ENCODE measurements around the gene JAKMIP2.

JAKMIP2 gene

DNA sequence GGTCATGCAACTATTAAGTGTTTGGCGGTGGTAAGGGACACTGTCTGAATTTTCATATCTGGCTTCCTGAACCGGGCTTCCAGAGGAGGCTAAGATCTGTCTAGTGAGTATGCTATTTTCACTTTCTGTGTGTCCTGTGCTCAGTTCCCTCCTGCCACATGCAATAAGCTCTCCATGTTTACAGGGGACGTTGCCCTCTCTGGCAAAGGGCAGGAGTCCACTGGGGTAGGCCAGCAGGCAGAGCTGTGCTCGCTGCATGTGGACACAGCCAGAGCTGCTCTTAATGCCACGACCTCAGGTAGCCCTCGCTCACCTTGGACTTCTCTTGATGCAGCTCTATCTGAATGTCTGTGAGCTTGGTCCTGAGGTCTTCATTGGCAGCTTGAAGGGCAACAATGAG is 111.2 kb downstream of the JAKMIP2 start:
- H3K36me3 ChIP-seq (ENCODE audit: insufficient read depth, low read length), result peaks cover 18% of the 10 kb centered on the region
- no peaks in the 10 kb centered on the region for H3K27me3 ChIP-seq (ENCODE audit: insufficient read depth, low read length)
- H3K27ac ChIP-seq (ENCODE audit: low read depth, low read length), result no peak overlapping the region
- H3K9ac ChIP-seq (ENCODE audit: low read depth, low read length), result no peak overlapping the region
- no peak overlapping the region for H3K4me3 ChIP-seq (ENCODE audit: low read length)
- no peaks in the 10 kb centered on the region for H3K4me1 ChIP-seq (ENCODE audit: insufficient read depth, low read length)
- WGBS, result 93% methylated on average over 6 of the region's 6 CpGs
- no peaks in the 10 kb centered on the region for H3K9me3 ChIP-seq (ENCODE audit: insufficient read depth, low read depth, low read length)

GRCh38 chr5:147670815-147671214 is 111.7 kb downstream of the JAKMIP2 start:
- Histone ChIP-seq H3K4me3 (ENCODE audit: low read length) (no peak overlapping the region), H3K9ac (ENCODE audit: low read depth, low read length) (no peak overlapping the region), H3K27me3 (ENCODE audit: insufficient read depth, low read length) (no peaks in the 10 kb centered on the region), H3K36me3 (ENCODE audit: insufficient read depth, low read length) (peaks cover 18% of the 10 kb centered on the region), H3K9me3 (ENCODE audit: insufficient read depth, low read depth, low read length) (no peaks in the 10 kb centered on the region), H3K4me1 (ENCODE audit: insufficient read depth, low read length) (no peaks in the 10 kb centered on the region), H3K27ac (ENCODE audit: low read depth, low read length) (no peak overlapping the region)
- 92% methylated on average over 1 of the region's 1 CpG for WGBS

DNA sequence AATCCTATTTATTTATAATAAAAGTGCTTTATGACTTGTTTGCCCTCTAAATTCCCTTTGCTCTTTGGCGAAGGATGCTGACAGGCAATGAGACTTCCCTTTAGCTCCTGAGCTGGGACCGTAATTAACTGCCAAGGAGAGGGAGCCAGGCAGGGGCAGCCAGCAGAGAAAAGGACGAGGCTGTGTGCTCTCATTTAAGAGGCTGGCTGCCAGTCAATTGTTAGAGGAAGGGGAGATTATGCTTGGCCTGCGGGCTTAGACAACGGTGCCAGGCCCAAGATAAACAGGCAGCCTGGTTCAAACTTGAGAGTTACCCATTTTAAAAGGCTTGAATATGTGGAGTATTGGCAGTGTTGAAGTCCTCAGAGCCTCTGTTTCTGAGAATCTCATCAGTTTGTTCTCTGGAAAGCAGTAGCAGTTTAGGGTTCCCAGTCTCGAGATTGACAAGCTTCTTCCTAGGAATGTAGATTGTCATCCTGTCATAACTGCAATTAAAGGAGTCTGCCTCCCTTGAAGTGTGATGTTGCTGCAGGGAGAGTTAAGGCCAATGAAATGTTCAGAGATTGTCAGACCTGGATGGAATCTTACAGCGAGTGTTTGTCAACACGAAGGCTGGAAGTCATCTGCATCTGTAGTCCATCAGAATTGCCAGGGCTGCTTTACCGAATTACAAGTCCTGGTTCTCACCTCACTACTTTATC is 113.2 kb downstream of the JAKMIP2 start:
- H3K27ac ChIP-seq (ENCODE audit: low read depth, low read length), result no peak overlapping the region
- no peak overlapping the region for H3K4me3 ChIP-seq (ENCODE audit: low read length)
- H3K36me3 ChIP-seq (ENCODE audit: insufficient read depth, low read length), result peaks cover 18% of the 10 kb centered on the region
- H3K9ac ChIP-seq (ENCODE audit: low read depth, low read length), result no peak overlapping the region
- no peaks in the 10 kb centered on the region for H3K27me3 ChIP-seq (ENCODE audit: insufficient read depth, low read length)
- H3K4me1 ChIP-seq (ENCODE audit: insufficient read depth, low read length), result no peaks in the 10 kb centered on the region
- no peaks in the 10 kb centered on the region for H3K9me3 ChIP-seq (ENCODE audit: insufficient read depth, low read depth, low read length)
- WGBS, result 90% methylated on average over 9 of the region's 9 CpGs

- Histone ChIP-seq H3K36me3 (ENCODE audit: insufficient read depth, low read length) (peaks cover 23% of the 10 kb centered on the region), H3K9ac (ENCODE audit: low read depth, low read length) (no peak overlapping the region), H3K4me3 (ENCODE audit: low read length) (no peak overlapping the region), H3K27me3 (ENCODE audit: insufficient read depth, low read length) (no peaks in the 10 kb centered on the region), H3K27ac (ENCODE audit: low read depth, low read length) (no peak overlapping the region), H3K9me3 (ENCODE audit: insufficient read depth, low read depth, low read length) (no peaks in the 10 kb centered on the region), H3K4me1 (ENCODE audit: insufficient read depth, low read length) (no peaks in the 10 kb centered on the region)
- WGBS, result 88% methylated on average over 2 of the region's 2 CpGs
Observed at GRCh38 chr5:147668385-147668784, 114.1 kb downstream of the JAKMIP2 start.

DNA sequence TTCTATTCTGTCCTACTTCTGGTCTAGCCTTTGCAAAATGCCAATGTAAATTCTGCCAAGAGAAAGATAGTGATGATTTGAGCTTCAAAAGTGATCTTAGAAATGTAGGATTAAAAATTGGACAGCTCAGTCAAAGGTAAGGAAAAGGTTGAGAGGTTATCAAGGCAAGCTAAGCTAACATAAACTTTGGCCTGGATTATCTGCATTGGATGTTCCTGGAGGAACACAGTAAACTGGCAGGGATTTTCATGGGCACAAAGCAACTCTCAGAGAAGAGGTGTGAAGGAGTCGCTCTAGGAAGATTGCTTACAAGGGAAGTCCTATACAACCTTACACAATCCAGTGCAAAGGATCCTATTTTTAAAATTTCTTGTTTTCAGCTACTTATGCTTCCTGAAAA is 115.2 kb downstream of the JAKMIP2 start:
- no peaks in the 10 kb centered on the region for H3K27me3 ChIP-seq (ENCODE audit: insufficient read depth, low read length)
- no peak overlapping the region for H3K4me3 ChIP-seq (ENCODE audit: low read length)
- no peak overlapping the region for H3K9ac ChIP-seq (ENCODE audit: low read depth, low read length)
- no peaks in the 10 kb centered on the region for H3K9me3 ChIP-seq (ENCODE audit: insufficient read depth, low read depth, low read length)
- H3K27ac ChIP-seq (ENCODE audit: low read depth, low read length), result no peak overlapping the region
- 100% methylated on average over 1 of the region's 1 CpG for WGBS
- peaks cover 26% of the 10 kb centered on the region for H3K36me3 ChIP-seq (ENCODE audit: insufficient read depth, low read length)
- H3K4me1 ChIP-seq (ENCODE audit: insufficient read depth, low read length), result no peaks in the 10 kb centered on the region

GRCh38 chr5:147666419-147666818 is 116.1 kb downstream of the JAKMIP2 start:
- no peaks in the 10 kb centered on the region for H3K9me3 ChIP-seq (ENCODE audit: insufficient read depth, low read depth, low read length)
- no peak overlapping the region for H3K27ac ChIP-seq (ENCODE audit: low read depth, low read length)
- no peak overlapping the region for H3K4me3 ChIP-seq (ENCODE audit: low read length)
- H3K9ac ChIP-seq (ENCODE audit: low read depth, low read length), result no peak overlapping the region
- 96% methylated on average over 3 of the region's 6 CpGs for WGBS
- H3K4me1 ChIP-seq (ENCODE audit: insufficient read depth, low read length), result no peaks in the 10 kb centered on the region
- H3K27me3 ChIP-seq (ENCODE audit: insufficient read depth, low read length), result no peaks in the 10 kb centered on the region
- H3K36me3 ChIP-seq (ENCODE audit: insufficient read depth, low read length), result peaks cover 29% of the 10 kb centered on the region

- H3K36me3 ChIP-seq (ENCODE audit: insufficient read depth, low read length), result peaks cover 39% of the 10 kb centered on the region
- whole genome bisulfite sequencing, result 100% methylated on average over 5 of the region's 5 CpGs
- no peaks in the 10 kb centered on the region for H3K27me3 ChIP-seq (ENCODE audit: insufficient read depth, low read length)
- H3K4me1 ChIP-seq (ENCODE audit: insufficient read depth, low read length), result peaks cover 12% of the 10 kb centered on the region; the same call in 1 of the 2 replicates
- H3K9me3 ChIP-seq (ENCODE audit: insufficient read depth, low read depth, low read length), result no peaks in the 10 kb centered on the region
- H3K27ac ChIP-seq (ENCODE audit: low read depth, low read length), result no peak overlapping the region
- H3K4me3 ChIP-seq (ENCODE audit: low read length), result no peak overlapping the region
- H3K9ac ChIP-seq (ENCODE audit: low read depth, low read length), result no peak overlapping the region
Observed at GRCh38 chr5:147661541-147661940, 121.0 kb downstream of the JAKMIP2 start.

GRCh38 chr5:147659166-147659929 is 123.2 kb downstream of the JAKMIP2 start:
- Histone ChIP-seq H3K27me3 (ENCODE audit: insufficient read depth, low read length) (no peaks in the 10 kb centered on the region), H3K9ac (ENCODE audit: low read depth, low read length) (no peak overlapping the region), H3K36me3 (ENCODE audit: insufficient read depth, low read length) (peaks cover 39% of the 10 kb centered on the region), H3K4me1 (ENCODE audit: insufficient read depth, low read length) (peaks cover 12% of the 10 kb centered on the region; the same call in 1 of the 2 replicates), H3K27ac (ENCODE audit: low read depth, low read length) (no peak overlapping the region), H3K4me3 (ENCODE audit: low read length) (no peak overlapping the region), H3K9me3 (ENCODE audit: insufficient read depth, low read depth, low read length) (no peaks in the 10 kb centered on the region)
- WGBS, result 89% methylated on average over 14 of the region's 15 CpGs

GRCh38 chr5:147658293-147658932 is 124.1 kb downstream of the JAKMIP2 start:
- Histone ChIP-seq H3K36me3 (ENCODE audit: insufficient read depth, low read length) (peaks cover 36% of the 10 kb centered on the region), H3K9me3 (ENCODE audit: insufficient read depth, low read depth, low read length) (no peaks in the 10 kb centered on the region), H3K27me3 (ENCODE audit: insufficient read depth, low read length) (no peaks in the 10 kb centered on the region), H3K9ac (ENCODE audit: low read depth, low read length) (no peak overlapping the region), H3K4me1 (ENCODE audit: insufficient read depth, low read length) (peaks cover 12% of the 10 kb centered on the region; the same call in 1 of the 2 replicates), H3K4me3 (ENCODE audit: low read length) (no peak overlapping the region), H3K27ac (ENCODE audit: low read depth, low read length) (no peak overlapping the region)
- 65% methylated on average over 8 of the region's 8 CpGs for WGBS

GRCh38 chr5:147648597-147648996 is 133.9 kb downstream of the JAKMIP2 start:
- Histone ChIP-seq H3K27me3 (ENCODE audit: insufficient read depth, low read length) (no peaks in the 10 kb centered on the region), H3K4me1 (ENCODE audit: insufficient read depth, low read length) (no peaks in the 10 kb centered on the region), H3K4me3 (ENCODE audit: low read length) (no peak overlapping the region), H3K36me3 (ENCODE audit: insufficient read depth, low read length) (peaks cover 67% of the 10 kb centered on the region), H3K9ac (ENCODE audit: low read depth, low read length) (no peak overlapping the region), H3K9me3 (ENCODE audit: insufficient read depth, low read depth, low read length) (no peaks in the 10 kb centered on the region), H3K27ac (ENCODE audit: low read depth, low read length) (no peak overlapping the region)
- 90% methylated on average over 1 of the region's 1 CpG for WGBS

DNA sequence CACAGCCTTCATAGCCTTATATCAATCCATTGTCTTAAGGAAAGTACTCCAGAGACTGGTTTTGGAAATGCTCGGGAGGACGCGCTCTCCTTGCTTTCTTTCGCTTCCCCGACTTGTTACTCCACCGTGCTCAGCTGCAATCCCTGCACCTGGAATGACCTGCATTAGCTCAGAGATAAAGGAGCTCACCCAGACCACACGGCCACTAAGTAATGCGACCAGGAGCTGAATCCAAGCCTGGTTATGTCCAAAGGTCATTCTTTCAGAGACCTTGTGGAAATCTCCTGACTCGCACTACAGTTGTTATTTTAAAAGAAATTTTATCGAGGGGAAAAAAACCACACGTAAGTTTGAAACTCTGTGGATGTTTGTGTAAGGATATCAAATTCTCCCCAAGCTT is 137.3 kb downstream of the JAKMIP2 start:
- 92% methylated on average over 11 of the region's 11 CpGs for WGBS
- no peak overlapping the region for H3K4me3 ChIP-seq (ENCODE audit: low read length)
- no peaks in the 10 kb centered on the region for H3K27me3 ChIP-seq (ENCODE audit: insufficient read depth, low read length)
- no peaks in the 10 kb centered on the region for H3K9me3 ChIP-seq (ENCODE audit: insufficient read depth, low read depth, low read length)
- H3K9ac ChIP-seq (ENCODE audit: low read depth, low read length), result no peak overlapping the region
- H3K27ac ChIP-seq (ENCODE audit: low read depth, low read length), result no peak overlapping the region
- no peaks in the 10 kb centered on the region for H3K4me1 ChIP-seq (ENCODE audit: insufficient read depth, low read length)
- H3K36me3 ChIP-seq (ENCODE audit: insufficient read depth, low read length), result peaks cover 94% of the 10 kb centered on the region
